NB4 (cell line): ENCODE results near the gene AKAP6.

Experiments
- MAX ChIP-seq: IDR thresholded peaks from 2 replicates; pipeline ENCODE4 v1.6.1; 2011; ENCODE audit warnings: low read depth, low read length
- MYC ChIP-seq: IDR thresholded peaks from 2 replicates; pipeline ENCODE4 v1.6.1; 2011; ENCODE audit warnings: low read depth, low read length
- POLR2A ChIP-seq: IDR thresholded peaks from 2 replicates; pipeline ENCODE4 v1.6.1; 2011; ENCODE audit warnings: mild to moderate bottlenecking; ENCODE audit not compliant: insufficient read length; ENCODE audit errors: extremely low read depth
- TF ChIP-seq, protein P1 (sequence below): IDR thresholded peaks from one replicate; pipeline ENCODE4 v1.5.1; 2012; ENCODE audit warnings: low read depth, low read length

DNA sequence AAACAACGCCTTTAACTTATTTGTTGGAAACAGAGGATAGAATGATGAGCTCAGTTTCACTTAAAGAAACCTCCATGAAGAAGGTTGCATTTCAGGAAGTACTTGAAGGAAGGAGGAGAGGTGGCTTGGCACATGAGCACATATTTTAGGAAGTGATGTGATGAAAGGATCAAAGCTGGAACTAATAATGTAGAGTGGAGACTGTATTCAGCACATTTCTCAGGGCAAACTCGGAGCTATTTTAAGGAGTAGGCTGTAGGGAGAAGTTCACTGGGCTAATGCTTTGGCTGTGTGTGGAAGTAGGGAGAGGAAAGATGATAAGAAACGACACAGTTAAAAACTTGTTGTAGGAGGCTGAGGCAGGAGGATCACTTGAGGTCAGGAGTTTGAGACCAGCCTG, 272.8 kb downstream of the AKAP6 start:
- TF ChIP-seq POLR2A: no peak
- TF ChIP-seq, protein P1, sequence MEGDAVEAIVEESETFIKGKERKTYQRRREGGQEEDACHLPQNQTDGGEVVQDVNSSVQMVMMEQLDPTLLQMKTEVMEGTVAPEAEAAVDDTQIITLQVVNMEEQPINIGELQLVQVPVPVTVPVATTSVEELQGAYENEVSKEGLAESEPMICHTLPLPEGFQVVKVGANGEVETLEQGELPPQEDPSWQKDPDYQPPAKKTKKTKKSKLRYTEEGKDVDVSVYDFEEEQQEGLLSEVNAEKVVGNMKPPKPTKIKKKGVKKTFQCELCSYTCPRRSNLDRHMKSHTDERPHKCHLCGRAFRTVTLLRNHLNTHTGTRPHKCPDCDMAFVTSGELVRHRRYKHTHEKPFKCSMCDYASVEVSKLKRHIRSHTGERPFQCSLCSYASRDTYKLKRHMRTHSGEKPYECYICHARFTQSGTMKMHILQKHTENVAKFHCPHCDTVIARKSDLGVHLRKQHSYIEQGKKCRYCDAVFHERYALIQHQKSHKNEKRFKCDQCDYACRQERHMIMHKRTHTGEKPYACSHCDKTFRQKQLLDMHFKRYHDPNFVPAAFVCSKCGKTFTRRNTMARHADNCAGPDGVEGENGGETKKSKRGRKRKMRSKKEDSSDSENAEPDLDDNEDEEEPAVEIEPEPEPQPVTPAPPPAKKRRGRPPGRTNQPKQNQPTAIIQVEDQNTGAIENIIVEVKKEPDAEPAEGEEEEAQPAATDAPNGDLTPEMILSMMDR: no peak
- TF ChIP-seq MYC: no peak
- no peak for TF ChIP-seq MAX
